Sigmoid colon (tissue), 4 donors: ENCODE results near the gene ABAT.

ENCODE experiments used
- CTCF ChIP-seq, 4 experiments: fragments of 450-650 bp in 3 of 4; fragments of 200-600 bp in 1 of 4; IDR thresholded peaks; one replicate each; pipeline ENCODE4 v1.5.1; 2016 to 2019; ENCODE audit warnings: antibody characterized with exemption in 4 of 4, mild to moderate bottlenecking in 3 of 4, moderate library complexity in 2 of 4
- EP300 ChIP-seq, 4 donors: sonication (generic); formaldehyde crosslinking; IDR thresholded peaks; one replicate each; pipeline ENCODE4 v1.6.1; 2017; ENCODE audit warnings: antibody characterized with exemption in 4 of 4
- POLR2A ChIP-seq, 2 donors: fragments of 450-650 bp; IDR thresholded peaks; one replicate each; pipeline ENCODE4 v1.6.1; 2016; ENCODE audit warnings: antibody characterized with exemption in 2 of 2, mild to moderate bottlenecking in 2 of 2, moderate library complexity in 2 of 2
- POLR2AphosphoS5 ChIP-seq, 4 donors: sonication (generic); formaldehyde crosslinking; IDR thresholded peaks; one replicate each; pipeline ENCODE4 v1.6.1; 2017; ENCODE audit warnings: antibody characterized with exemption in 4 of 4

DNA sequence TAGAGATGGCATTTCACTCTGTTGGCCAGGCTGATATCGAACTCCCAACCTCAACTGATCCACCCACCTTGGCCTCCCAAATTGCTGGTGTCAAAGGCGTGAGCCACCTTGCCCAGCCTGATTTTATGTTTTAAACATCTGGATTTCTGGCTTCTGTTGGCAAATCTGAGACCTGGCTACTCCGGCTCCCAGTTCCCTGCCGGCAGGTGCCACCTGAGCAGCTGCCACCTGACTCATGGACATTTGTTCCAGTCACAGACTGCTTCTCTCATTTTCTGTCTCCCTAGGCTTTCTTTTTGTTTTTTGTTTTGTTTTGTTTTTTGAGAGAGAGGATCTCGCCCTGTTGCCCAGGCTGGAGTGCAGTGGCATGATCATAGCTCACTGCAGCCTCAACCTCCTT lies 132.8 kb downstream of the ABAT start:
- no peak for TF ChIP-seq CTCF (IDR thresholded peaks at IDR 0.05)
- no peak for TF ChIP-seq POLR2A (IDR thresholded peaks at IDR 0.05)
- no peak for TF ChIP-seq EP300 (IDR thresholded peaks at IDR 0.05)
- no peak for TF ChIP-seq POLR2AphosphoS5 (IDR thresholded peaks at IDR 0.05)
